GM19324 (cell line): Measurements from ENCODE around the gene PODXL2.

Experiments
- ATAC-seq: cut with Tn5 transposase; IDR thresholded peaks from one replicate; pipeline ENCODE4 v1.9.1; 2021; ENCODE audit warnings: mild to moderate bottlenecking, moderate library complexity; ENCODE audit not compliant: unreplicated experiment, low FRiP score

The PODXL2 gene

DNA sequence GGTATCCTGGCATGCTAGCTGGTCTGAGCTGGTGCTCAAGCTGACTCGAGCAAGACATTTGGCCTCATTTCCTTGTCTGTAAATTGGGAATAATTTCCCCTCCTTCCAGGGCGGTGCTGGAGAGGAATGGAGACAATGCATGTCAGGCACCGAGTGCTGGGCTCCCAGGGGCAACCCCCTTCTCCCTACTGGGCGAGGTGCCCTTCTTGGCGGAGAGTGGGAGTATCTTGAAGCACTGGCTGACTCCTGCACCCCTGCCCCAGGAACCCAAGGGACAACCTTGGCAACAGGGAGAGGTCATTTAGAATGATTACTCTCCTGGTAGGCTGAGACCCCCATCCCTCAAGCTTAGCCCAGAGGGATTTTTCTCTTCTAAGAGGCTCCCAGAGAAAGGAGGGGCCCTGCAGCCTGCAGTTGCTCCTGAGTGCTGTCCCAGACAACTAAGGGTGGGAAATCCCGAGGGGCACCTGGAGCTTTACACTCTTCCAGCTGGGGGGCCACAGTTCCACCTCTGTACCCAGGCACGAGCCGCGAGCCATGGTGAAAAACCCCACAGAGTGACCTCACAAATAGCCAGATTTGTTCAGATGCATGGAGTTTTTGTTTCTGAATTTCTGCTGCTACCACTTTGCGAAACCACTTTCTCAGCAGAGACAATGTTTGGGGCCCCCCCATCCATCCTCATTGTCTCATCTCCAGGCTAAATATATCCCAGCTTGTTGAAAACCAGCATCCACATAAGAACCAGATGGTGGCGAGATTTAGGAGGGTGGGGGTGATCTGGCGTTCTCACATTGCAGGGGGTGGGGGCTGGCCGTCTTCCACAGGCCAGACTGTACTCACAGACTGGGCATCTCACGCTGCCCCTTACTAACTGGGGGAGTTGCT lies 88.6 kb downstream of the PODXL2 start:
- no peak for ATAC-seq

DNA sequence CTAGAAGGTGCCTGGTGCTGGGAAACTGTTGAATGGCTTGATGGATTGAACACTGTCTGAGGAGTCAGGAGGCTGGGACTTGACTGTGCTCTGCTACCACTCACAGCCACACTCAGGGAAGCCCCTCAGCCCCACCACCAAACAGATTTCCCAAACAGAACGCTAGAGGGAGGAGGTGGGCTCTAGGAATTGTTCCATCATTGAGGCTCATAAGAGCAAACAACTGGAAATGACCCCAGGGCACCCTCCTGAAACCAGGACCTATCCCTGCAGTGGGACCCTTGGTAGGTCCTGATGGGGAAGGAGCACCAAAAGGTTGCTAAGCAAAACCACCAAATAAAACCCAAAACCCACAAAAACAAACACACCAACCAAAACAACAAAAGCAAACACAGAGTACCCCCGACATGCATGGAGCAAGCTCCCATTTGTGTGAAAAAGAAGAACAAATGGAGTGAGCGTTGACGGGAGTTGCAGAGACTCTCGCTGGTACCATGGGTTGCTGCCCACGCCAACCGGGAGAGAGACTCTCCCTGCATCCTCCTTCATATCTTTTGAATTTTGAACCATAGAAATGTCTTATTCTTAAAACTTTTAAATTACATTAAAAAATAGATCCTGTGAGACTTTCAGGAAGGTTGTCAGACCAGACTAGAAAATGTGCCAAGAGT lies 89.4 kb downstream of the PODXL2 start:
- ATAC-seq = no peak

DNA sequence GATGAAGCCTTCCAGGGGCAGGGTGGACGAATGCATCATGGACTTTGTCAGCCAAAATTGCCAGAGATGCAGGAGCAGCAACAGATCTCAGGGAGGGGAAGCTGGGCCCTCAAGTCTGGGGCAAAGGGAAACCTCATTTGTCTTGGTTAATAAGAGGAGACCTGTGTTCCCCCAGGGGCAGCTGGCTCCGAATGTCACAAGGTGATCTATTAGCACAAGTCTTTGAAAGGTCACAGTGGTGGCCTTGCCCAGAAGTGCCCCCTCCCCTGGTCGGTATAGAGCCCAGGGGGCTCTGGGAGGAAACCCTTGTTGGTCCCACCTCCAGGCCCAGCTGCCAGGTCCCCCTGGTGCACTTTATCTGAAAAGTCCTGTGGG lies 89.9 kb downstream of the PODXL2 start:
- ATAC-seq = no peak

DNA sequence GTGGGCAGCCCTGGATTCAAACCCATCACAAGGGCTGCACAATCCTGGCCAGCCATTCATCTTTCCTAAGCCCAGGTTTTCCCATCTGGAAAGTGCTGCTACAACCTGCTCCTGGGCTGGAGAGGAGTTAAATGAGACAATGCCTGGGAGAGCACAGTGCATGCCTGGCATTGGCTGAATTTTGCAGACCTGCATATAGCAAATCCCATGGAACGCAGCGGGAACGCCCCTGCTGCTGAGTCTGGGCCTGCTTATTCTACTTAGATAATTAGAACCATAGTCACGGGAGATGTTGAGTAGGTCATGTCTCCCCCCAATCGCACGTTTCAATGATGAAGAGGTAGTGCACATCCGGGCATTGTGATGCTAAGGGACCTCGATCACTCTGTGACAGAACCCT lies 90.4 kb downstream of the PODXL2 start:
- no peak for ATAC-seq

DNA sequence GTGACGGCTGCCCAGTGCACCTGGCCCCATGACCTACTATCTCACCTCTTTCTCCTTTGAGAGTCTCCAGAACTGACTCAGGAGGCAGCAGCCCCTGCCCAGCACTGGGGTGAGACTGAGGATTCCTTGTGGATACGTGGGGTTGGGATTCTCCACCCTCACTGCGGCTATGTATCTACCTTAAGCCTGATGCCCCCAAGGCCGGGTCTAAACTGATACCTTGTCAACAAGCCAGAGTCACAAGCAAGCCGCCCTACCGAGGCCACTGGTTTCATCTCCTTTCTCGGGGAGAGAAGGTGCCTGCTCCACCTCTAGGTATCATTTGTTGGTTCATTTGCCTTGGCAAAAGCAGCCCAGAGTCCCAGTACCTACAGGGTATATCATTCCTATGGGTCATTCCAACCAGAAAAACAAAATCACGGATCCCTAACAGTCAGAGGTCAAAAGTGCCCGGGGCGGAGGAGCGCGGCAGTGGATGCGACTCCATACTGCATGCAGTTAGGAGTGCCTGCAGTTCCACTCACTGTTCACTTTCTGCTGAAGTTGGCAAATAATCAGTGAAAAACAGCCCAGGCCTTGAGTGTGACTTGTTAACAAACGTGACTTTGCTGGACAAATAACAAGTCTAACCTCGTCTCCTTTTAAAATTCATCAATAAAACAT lies 91.3 kb downstream of the PODXL2 start:
- no peak for ATAC-seq

DNA sequence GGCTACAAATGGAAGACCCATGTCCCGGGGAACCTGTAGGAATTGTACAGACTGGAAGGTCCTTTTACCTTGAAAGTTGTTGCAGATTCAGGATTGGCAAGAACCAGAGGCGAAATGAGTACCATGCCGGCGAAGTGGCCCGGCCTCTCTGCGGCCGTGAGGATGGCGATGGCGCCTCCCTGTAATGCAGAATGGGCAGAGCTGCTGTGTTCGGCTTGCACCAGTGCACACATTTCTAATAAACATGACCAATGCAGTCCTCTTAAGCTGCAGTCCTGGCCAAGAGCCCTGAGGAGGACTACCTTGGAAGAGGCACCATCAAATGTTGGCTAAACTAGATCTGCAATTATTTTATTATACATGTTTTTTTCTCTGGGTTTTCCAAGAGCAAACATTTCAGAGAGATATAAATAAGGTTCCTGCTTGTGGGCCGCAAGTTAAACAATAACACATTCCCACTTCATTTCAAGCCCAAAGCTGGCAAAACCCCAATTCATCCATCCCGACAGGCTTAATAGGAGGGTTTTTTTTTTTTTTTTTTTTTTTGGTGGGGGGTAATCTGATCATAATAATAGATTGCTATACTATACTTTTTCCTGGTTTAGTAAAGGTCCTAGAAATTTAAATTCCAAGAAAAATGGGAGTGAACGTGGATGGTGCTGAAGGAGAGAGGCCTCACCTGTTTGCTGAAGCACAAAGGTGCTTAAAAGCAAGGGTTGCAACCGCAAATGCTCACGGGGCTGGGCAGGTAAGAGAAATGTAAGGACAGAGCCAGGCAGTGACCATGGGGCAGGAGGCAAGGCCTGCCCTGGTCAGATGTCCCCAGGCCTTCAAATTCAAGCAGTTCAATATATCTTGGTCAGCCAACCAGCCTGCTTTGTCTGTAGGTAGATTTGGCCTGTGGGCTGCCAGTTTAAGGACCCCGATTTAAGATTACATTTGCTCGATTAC lies 92.3 kb downstream of the PODXL2 start:
- ATAC-seq = no peak

DNA sequence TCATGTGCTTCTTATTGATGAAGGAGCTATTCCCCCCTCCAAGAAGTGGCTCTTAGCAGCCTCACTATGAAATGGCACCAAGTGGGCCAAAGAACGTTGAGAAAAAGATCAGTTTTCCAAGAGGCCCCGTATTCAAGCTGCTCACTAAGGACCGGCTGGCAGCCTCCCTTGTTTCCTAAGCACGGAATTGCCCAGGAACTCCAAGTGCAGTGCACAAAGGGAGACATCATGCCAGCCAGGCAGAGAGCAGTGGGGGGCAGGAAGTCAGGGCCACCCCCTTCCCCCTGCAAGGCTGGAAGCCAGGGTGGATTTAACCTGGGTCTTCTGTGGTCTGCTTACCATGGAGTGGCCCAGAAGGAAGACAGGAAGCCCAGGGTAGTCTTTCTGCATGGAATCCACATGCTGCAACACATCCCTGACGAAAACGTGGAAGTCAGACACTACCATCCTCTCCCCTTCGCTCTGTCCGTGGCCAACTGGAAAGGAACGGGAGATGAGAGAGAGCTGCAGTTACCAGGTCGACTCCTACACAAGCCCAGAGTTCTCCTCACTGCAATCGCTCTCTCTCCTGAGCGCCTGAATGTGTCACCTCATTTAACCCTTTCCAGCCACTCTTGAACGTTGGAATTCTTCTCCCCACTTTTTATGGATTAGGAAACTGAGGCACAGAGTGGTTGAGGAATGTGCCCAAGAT lies 93.3 kb downstream of the PODXL2 start:
- ATAC-seq = no peak
